Inflammatory macrophage (primary cell): Measurements from ENCODE around the gene KRT37.
A peak's percentile ranks its signal among the peaks of the same experiment; 100 is the strongest.
"Not testable (repeated sequence)": the region's sequence is repeated elsewhere in the genome, so short reads cannot be mapped to it uniquely, and the experiment has no call there.

Experiments used
- DNase-seq, 2 donors: peaks; one replicate each; pipeline ENCODE4 v3.0.0-alpha.2; 2020 to 2022

KRT37 gene

DNA sequence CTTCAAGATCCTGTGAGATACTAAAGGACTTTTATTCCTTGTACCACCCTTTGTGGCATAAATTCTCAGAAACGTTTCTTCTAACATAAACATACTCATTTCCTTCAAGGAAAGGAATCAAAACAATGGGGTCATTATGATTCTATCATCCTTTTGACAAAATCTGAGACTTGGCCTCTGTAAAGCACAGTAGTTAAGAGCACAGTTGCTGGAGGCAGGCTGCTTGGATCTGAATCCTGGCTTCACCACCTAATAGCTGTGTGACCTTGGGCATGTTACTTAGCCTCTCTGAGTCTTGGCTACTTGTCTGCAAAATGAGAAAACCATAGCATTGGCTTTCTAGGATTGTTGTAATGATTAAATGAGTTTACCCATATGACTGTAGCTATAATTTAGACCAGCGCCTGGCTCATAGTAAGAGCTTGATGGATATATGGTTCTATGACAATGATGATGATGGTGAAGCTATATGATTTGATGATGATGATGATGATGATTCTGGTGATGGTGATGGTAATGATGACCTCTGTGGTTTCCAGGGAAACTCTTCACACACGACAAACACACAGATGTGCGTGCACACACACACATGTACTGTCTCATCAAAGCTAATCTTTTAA lies 20.9 kb downstream of the KRT37 start:
- no peak for DNase-seq

DNA sequence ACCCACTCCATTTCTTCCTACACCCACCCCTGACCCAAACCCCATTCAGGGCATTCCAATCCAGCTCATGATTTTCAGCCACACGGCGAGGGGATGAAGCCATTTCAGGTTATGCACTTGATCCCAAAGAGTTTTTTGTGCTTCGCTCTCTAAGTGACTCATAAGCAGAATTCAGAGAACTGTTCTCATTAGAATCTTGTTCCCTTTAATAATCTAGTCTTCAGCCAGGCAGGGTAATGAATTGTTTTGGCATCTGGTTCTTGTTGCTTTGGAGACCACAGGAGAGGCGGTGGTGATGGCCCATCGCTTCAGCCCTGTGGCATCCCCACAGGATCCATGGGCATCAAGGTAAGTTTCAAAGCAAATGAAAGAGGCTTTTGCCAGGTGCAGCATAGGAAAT lies 22.2 kb downstream of the KRT37 start:
- DNase-seq, result no peak

DNA sequence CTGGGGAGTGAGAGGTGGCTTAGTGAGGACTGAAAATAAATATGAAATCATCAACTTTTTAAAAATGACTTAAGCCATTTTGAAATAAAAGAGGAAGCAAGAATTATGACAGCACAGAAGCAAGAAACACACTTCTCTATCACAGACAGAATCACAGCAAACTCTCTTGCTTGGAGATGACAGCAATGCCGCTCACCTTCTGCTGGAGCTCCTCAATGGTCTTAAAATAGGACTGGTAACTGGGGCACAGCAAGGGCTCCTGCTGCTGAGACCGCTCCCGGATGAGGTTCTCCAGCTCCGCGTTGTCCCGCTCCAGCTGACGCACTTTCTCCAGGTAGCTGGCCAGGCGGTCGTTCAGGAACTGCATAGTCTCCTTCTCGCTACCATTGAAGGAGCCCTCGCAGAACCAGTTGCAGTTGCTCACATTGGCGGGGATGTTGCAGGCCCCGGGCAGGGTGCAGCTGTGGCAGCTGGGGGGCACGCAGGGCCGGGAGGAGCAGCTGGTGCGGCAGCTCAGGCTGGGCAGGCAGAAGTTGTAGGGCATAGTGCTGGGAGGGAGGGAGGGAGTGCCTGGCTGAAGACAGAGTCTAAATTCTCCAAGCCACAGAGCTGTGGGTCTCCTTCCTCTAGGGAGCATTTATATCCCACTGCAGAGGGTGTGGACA lies 27.3 kb downstream of the KRT37 start, which contains the start of gene KRT31:
Gene KRT31, minus strand, starts transcription at position 613 of the 665 bp plus-strand sequence. Its CDS starts 69 bp downstream, at position 544.
- peak; percentile 15 to 48 for DNase-seq

DNA sequence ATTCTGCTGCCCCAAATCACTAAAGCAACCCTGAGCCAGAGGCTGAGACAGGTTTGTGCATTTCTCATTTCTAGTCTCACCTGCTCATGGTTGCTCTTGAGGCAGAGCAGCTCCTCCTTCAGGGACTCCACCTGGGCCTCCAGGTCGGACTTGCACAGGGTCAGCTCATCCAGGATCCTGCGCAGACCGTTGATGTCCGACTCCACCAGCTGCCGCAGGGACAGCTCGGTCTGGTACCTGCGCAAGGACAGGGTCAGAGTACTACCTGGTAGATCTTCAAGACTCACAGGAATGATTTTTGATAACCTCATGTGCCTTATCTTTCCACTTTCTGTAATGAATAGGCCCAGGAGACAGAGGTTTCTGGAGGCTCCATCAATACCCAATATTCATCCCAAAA lies 28.0 kb downstream of the KRT37 start:
- DNase-seq, result no peak

DNA sequence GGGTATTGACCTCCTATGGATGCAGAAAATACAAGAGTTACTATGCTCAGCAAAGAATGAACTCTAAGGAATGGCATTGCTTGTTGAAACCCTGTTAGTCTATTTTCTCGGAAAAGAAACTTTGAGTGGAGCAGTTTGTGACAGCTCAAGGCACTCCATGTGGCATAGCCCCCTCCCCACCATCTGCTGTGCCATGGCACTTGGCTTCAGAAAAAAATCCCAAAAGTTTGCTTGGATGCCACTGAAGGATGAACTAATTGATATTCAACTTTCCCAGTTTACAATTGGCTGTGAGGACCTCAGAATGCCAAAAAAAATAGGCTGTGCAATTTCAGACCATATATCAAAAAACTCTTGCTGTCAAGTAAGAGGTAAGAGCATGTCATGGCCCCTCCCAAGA lies 28.8 kb downstream of the KRT37 start:
- DNase-seq, result no peak

DNA sequence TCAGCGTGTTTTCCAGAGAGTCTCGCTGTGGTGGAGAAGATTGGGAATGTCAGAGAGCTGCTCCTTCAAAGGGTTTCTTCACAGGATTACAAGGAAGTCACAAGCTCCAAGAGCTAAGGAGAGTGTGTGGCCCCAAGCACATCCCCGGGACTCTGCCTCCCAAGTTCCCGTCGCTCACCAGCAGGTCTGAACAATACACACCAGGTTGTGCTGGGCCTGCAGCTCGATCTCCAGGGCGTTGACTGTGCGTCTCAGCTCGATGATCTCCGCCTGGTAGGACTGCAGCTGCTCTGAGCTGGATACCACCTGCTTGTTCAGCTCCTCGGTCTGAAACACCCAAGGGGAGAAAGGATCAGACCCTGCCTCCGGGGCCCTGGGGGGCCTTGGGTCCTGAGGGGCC lies 29.3 kb downstream of the KRT37 start:
- not testable (repeated sequence) for DNase-seq

DNA sequence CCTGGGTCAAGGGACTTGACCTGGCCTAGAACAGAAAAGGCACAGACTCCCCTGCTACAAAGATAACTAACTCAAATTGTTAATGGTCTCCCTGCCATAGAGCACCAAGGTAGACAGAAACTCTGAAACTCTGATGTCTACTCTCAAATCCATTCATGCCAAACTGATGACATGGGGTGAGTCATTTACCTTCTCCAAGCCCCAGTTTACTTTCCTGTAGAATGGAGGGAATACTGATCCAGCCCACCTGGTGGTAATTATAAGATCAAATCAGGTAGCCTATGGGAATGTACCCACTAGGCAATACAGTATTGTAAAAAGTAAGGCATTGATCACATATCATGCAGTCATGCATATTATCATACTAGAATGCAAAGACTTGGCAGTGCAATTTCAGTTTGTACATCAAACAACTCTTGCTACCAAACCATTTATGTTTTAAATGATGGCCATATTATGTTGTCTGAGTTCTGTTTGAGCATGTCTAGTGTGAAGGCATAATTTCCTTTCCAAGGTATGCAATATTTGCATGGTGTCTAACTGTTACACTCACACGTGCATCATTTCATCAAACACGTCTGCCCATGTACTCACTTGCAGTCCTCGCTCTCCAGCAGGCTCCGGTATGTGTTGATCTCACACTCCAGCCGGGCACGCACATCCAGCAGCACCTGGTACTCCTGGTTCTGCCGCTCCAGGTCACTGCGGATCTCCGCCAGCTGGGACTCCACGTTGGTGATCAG lies 30.0 kb downstream of the KRT37 start:
- DNase-seq, result no peak

DNA sequence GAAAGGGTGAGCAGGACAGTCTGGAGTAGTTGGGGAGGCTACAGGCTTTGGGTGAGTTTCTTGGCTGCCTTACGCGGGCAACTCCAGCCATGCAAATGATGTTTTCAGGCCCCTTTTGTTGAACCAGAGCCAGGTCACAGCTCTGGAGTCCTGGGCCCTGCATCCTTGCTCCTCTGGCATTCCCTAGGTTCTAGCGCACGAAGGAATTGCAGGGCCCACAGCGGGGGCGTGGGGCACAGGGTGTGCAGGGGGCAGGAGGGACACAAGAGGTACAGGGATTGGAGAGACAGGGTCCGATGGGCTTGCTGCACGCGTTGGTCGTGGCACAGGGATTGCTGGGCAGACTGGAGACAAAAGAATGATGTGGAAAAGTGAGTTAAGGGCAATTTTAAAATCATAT lies 30.6 kb downstream of the KRT37 start:
- no peak for DNase-seq

DNA sequence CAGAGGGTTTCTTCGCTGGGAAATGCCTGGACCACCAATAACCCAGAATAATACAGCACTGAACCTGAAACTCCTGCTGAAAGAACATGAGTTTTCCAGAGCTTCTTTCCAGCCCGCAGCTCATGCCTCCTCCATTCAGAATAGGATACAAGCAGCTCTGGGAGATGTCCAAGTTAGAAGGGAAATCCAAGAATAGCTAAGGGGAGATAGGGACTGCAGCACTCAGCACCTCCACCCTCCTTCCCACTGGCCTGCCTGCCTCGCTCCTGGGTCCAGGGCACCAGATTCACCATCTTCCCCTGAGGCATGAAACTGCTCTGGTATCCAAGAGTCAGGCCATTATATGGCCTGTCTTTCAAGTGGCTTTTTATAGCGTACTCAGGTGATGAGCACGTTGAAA lies 31.1 kb downstream of the KRT37 start:
- no peak for DNase-seq

DNA sequence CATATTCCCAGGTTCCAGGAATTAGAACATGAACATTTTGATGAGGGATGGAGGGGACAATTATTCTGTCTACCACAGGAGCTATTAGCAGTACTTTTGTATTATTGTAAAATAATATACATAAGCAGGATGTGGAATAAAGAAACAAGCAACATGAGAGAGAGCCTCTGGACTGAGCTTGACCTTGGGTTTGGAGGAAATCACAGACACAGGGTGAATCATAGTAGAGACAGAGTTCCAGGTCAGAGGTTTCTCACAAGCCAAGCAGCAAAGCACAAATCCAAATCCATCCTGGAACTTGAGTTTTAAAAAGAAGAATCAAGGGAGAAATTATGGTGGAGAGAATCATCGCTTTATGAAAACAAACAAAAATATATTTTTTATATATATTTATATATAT lies 32.1 kb downstream of the KRT37 start:
- no peak for DNase-seq

DNA sequence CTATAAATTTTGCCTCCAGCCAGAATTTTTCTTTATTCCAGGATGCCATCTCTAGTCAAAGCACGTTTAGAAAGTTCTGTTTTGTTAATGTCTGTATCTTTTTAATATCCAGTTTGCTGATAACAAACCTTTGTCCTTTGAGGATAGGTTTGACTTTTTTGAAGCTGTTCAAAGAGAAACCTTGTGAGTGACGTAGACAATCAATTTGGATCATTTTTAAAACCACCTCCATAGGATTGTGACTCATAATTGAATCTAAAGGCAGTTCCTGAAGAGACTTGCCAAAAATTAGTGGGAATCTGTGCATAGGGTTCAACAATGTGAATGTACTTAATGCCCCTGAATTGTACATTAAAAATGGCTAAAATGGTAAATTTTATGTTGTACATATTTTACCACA lies 32.9 kb downstream of the KRT37 start:
- no peak for DNase-seq

DNA sequence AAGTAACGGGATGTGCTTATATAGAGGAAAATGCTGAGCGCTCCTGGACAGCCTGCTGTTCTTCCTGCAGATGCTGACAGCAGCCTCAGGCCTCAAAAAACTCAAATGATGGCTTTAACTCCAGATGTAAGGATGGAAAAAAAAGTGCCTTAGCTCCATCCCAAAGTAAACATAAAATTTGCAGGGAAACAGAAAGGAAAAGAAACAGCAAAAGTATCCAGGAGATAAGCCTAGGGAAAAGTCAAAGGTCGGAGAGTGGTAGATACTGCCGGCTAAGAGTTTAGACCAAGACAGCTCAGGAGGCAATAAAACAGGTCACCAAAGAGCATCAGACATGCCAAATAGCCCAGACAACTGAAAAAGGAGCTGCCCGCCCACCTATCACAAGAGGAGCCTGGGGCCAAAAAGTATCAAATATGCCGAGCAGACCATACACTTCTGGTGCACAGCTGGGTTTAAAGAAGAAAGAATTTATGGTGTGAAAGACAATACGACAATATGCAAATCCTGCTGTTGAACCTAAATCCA lies 33.9 kb downstream of the KRT37 start:
- no peak for DNase-seq

DNA sequence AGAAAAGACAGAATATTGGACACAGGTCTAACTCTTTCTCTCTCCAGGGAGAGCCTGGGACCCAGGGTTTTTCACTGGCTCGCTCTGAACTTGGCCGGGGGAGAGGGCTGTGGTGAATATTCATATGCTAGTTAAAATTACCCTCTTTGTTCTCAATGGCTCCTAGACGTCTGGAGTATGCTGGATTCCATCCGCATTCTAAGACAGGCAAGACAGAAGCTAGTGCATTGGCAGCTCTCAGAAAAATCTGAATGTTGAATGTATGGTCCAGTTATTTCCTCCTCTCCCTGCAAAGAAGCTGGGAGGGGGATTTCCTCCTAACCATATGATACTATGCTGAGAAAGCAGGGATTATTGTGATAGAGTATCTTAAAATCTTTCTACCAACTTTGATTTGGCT lies 36.7 kb downstream of the KRT37 start:
- no peak for DNase-seq

DNA sequence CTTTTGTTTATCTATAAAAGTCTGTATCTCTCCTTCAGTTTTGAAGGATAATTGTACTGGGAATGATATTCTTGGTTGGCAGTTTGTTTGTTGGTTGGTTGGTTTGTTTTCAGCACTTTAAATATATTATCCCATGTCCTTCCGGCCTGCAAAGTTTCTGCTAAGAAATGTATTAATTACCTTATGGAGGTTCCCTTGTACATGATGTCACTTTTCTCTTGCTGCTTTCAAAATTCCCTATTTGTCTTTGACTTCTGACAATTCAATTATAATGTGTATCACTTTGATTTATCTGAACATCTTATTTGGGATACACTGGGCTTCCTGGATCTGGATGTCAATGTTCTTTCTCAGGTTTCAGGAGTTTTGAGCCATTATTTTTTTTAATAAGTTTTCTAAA lies 38.2 kb downstream of the KRT37 start:
- DNase-seq, result no peak

DNA sequence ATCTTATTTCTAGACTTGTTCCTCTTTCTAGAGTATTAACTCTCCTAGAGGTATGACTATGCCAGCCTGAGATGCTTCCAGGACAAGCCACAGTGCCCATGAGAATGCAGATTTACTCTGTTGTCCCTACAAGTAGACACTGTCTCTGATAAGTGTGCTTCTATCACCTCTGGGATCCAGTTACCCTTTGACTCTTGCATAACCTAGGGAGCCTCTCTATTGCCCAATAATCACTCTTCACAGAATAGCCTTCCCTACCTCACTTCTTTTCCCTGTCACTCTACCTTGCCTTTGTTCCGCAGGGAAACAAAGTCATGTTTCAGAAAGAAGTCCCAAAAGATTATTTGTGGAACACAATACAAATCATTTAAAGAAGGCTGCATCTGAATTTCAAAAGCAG lies 40.7 kb downstream of the KRT37 start:
- no peak for DNase-seq

DNA sequence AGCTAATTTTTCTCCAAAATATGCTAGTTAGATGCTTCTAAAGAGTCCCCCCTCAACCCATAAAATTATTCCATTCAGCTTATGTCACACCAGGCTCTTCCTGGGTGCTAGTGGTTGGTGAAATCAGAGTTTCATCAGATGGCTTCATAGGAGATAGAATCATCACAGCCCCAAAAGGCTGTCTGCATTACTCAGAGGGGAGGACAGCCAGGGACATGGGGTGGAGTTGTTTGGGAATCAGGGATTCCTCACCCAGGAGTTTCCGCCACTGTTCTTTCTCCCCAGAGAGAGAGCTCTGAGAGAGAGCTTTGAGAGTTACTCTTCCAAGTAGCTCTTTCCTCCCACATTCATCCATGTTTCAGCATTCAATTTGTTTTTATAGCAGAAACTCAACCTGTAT lies 42.0 kb downstream of the KRT37 start:
- no peak for DNase-seq

DNA sequence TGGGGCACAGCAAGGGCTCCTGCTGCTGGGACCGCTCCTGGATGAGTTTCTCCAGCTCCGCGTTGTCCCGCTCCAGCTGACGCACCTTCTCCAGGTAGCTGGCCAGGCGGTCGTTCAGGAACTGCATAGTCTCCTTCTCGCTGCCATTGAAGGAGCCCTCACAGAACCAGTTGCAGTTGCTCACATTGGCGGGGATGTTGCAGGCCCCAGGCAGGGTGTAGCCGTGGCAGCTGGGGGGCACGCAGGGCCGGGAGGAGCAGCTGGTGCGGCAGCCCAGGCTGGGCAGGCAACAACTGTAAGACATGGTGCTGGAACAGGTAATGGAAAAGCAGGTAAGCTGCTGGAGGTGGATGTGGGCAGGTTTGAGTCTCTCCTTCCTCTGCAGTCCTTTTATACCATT lies 42.4 kb downstream of the KRT37 start, which contains the start of gene KRT34:
Gene KRT34, minus strand, starts transcription at position 364 of the 400 bp plus-strand sequence. Its CDS starts 60 bp downstream, at position 304.
- DNase-seq, result not testable (repeated sequence)

DNA sequence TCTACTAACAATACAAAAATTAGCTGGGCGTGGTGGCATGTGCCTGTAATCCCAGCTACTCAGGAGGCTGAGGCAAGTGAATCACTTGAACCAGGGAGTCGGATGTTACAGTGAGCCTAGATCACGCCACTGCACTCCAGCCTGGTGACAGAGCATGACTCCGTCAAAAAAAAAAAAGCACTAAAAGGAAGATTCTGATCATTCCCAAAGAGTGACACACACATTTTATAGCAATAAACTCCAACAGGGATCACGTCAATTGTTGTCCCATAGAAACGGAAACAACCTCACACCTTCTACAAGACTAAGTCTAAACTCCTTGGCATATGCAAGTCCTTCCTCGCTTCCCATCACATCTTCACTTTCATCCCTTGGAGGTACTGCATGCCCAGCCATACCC lies 44.3 kb downstream of the KRT37 start:
- not testable (repeated sequence) for DNase-seq

DNA sequence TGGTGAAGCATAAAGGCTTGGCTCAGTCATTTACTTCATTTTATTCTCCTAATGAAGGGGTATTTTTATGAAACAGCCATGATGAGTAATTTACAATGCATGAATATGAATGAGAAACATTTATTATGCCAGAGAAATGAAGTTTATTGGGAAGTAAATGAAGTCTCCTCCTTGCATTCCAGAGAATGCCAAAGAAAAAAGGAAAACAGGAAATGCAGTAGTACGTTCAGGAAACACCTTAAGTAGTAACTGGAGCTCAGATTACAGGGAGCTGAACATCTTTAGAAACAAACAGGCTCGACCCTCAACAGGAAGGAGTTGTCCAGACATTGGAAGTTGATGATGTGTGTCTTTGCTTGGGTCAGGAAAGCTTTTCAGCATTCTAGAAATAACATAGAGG lies 46.8 kb downstream of the KRT37 start:
- no peak for DNase-seq
